Measurements from ENCODE around the gene GLB1L2.

- TF ChIP-seq POLR2AphosphoS5 (IDR thresholded peaks at IDR 0.05; ENCODE audit: low read depth, low read length) (no peak), SIN3A (IDR thresholded peaks at IDR 0.05; ENCODE audit: borderline replicate concordance, insufficient read depth, low read length) (no peak), REST (IDR thresholded peaks at IDR 0.05; ENCODE audit: insufficient read depth in 1 of 2, low read depth in 2 of 2, low read length in 2 of 2) (no peak), TAF1 (IDR thresholded peaks at IDR 0.05; ENCODE audit: borderline replicate concordance, insufficient read depth, low read length) (no peak)
Measured at GRCh38 chr11:134349802-134350355, 18.1 kb downstream of the GLB1L2 start.

Data from PFSK-1 (cell line).